K562 (cell line): ENCODE measurements around the gene STOX1. TPM values are rescaled to one million over a fixed set of nuclear protein-coding genes. Genes with fewer than 3 reads are reported as not detected.
"Not testable (repeated sequence)": the region's sequence is repeated elsewhere in the genome, so short reads cannot be mapped to it uniquely, and the experiment has no call there.

Source experiments
- ATAC-seq: fragments of 200-7000 bp; cut with Tn5 transposase; 3 replicates; pipeline ENCODE4 v1.9.1; 2020; ENCODE audit warnings: moderate library complexity
- BruUV-seq: library from RNA; stranded (reverse); fragments of 400-500 nt; replicated peaks from 2 replicates; lab custom pipeline; 2021; lab: Mats Ljungman, UMichigan
- CTCF ChIA-PET: fragments of 300-600 bp; formaldehyde crosslinking; extraction: SDS; loops from one replicate; lab custom pipeline; 2021; ENCODE audit warnings: low intra/inter-chr PET ratio; lab: Yijun Ruan, JAX
- POLR2A ChIA-PET: fragments of 300-600, 350-650 bp; sonication (Branson Sonifier 250); formaldehyde crosslinking; extraction: SDS; loops from one replicate; lab custom pipeline; 2021; ENCODE audit warnings: antibody characterized with exemption, inconsistent platforms; lab: Yijun Ruan, JAX
- DNase-seq, 4 experiments: peaks; one replicate each; pipeline versions ENCODE4 v3.0.0 to v3.0.0-alpha.2; 2011 to 2018; ENCODE audit warnings: low spot score in 3 of 4, mixed read lengths in 3 of 4; ENCODE audit errors: extremely low read depth in 1 of 4
- FAIRE-seq: peaks from 2 replicates; lab custom pipeline; 2011; peaks lifted over from hg19 to GRCh38; lab: Jason Lieb, UNC
- H2AFZ ChIP-seq: 2 replicates; pipeline ENCODE4 v1.6.0; 2011; ENCODE audit warnings: low read depth, low read length, control low read depth, inconsistent platforms
- H3K27ac ChIP-seq: fragments of 200-600 bp; 3 replicates; pipeline ENCODE4 v1.8.0; 2011; ENCODE audit warnings: low read depth, mild to moderate bottlenecking, control low read depth, inconsistent platforms, low read length, moderate library complexity, mixed read lengths; ENCODE audit errors: extremely low read depth
- H3K27me3 ChIP-seq, 2 experiments: fragments of 300-600 bp in 1 of 2; 2 replicates in 1 of 2; 3 replicates in 1 of 2; pipeline versions ENCODE4 v1.6.0 to v1.8.0; 2011; ENCODE audit warnings: inconsistent platforms in 2 of 2, low read length in 2 of 2, mild to moderate bottlenecking in 1 of 2, mixed read lengths in 1 of 2, moderate library complexity in 1 of 2; ENCODE audit not compliant: control insufficient read depth in 2 of 2, insufficient read depth in 2 of 2
- H3K36me3 ChIP-seq: fragments of 300-600 bp; 3 replicates; pipeline ENCODE4 v1.8.0; 2011; ENCODE audit warnings: mild to moderate bottlenecking, low read length, inconsistent platforms; ENCODE audit not compliant: control insufficient read depth, insufficient read depth
- H3K4me1 ChIP-seq, 2 experiments: fragments of 200-600 bp in 1 of 2; replicated peaks in 1 of 2; 2 replicates in 1 of 2; 3 replicates in 1 of 2; pipeline versions ENCODE4 v1.5.1 to v1.8.0; 2011; ENCODE audit warnings: inconsistent platforms in 2 of 2, low read length in 2 of 2, mild to moderate bottlenecking in 1 of 2, mixed read lengths in 1 of 2, moderate library complexity in 1 of 2; ENCODE audit not compliant: control insufficient read depth in 2 of 2, insufficient read depth in 2 of 2
- H3K4me2 ChIP-seq: 2 replicates; pipeline ENCODE4 v1.6.1; 2011; ENCODE audit warnings: low read length, control low read depth, inconsistent platforms, mixed read lengths; ENCODE audit not compliant: insufficient read depth
- H3K4me3 ChIP-seq: fragments of 200-600 bp; sonication (generic), shearing (Covaris generic); 2 replicates; pipeline ENCODE4 v1.5.1; 2016; ENCODE audit warnings: control low read depth, inconsistent platforms
- H3K79me2 ChIP-seq: fragments of 200-600 bp; 3 replicates; pipeline ENCODE4 v1.8.0; 2011; ENCODE audit warnings: low read length, inconsistent platforms; ENCODE audit not compliant: control insufficient read depth, insufficient read depth
- H3K9ac ChIP-seq, 2 experiments: 2 replicates each; pipeline versions ENCODE4 v1.6.0 to v1.6.1; 2011; ENCODE audit warnings: low read depth in 2 of 2, low read length in 2 of 2, control low read depth in 1 of 2, inconsistent platforms in 1 of 2, mild to moderate bottlenecking in 1 of 2, mixed read lengths in 1 of 2; ENCODE audit not compliant: insufficient read depth in 1 of 2
- H3K9me1 ChIP-seq: one replicate; pipeline ENCODE4 v1.6.0; 2011; ENCODE audit warnings: inconsistent platforms, mild to moderate bottlenecking, low read length, moderate library complexity; ENCODE audit not compliant: control insufficient read depth, insufficient read depth
- H3K9me3 ChIP-seq: replicated peaks from 2 replicates; pipeline ENCODE4 v1.5.1; 2011; ENCODE audit warnings: low read depth, low read length, inconsistent platforms; ENCODE audit not compliant: control insufficient read depth, insufficient read depth
- H4K20me1 ChIP-seq: replicated peaks from 2 replicates; pipeline ENCODE4 v1.6.1; 2011; ENCODE audit warnings: low read length, inconsistent platforms, mixed read lengths; ENCODE audit not compliant: control insufficient read depth, insufficient read depth
- ZFX ChIP-seq: sonication (generic); formaldehyde crosslinking; IDR thresholded peaks from 2 replicates; pipeline ENCODE4 v1.8.0; 2022; ENCODE audit warnings: mild to moderate bottlenecking, missing genetic modification reagents, moderate library complexity
- ZNF121 ChIP-seq: sonication (generic); formaldehyde crosslinking; conservative IDR thresholded peaks from 2 replicates; pipeline ENCODE4 v1.8.0; 2022; ENCODE audit warnings: missing genetic modification reagents
- WGBS: fragments of 100-300 bp; shearing (Covaris generic); methylation state at CpG from one replicate; pipeline ENCODE4 v1.1.6; 2016; ENCODE audit warnings: low coverage, mixed read lengths; ENCODE audit not compliant: insufficient coverage; ENCODE audit errors: missing lambda C conversion rate; 5-methylcytosine and 5-hydroxymethylcytosine counted together
- in situ Hi-C: fragments of 300-500 bp; cut with MboI; formaldehyde crosslinking; loops from 4 replicates; pipeline ENCODE4 v1.15.0; 2018; ENCODE audit warnings: inconsistent platforms, mixed read lengths
- intact Hi-C: fragments of 100-400 bp; cut with micrococcal nuclease; formaldehyde crosslinking; loops from 2 replicates; pipeline ENCODE4 v1.14.2; 2022
- polyA plus RNA-seq, 8 experiments: library from polyadenylated mRNA; depleted of rRNA in 4 of 8; stranded (reverse) in 5 of 8; unstranded in 3 of 8; fragments of >200 nt; fragmentation: Nextera tagmentation in 2 of 8; fragmentation: Illumina TruSeq in 1 of 8; extraction: Ambion mirVana in 2 of 8; extraction: Trizol in 1 of 8; gene quantifications; 2 replicates each; pipeline versions ENCODE4 v1.2.1 to v1.2.3, GENCODE V29; 2011 to 2014; ENCODE audit warnings: inconsistent platforms in 1 of 8, missing spikeins in 1 of 8
- total RNA-seq, 7 experiments: library from RNA; depleted of rRNA in 6 of 7; stranded (reverse); fragments of >200 nt in 6 of 7; fragmentation: Illumina TruSeq in 2 of 7; extraction: Trizol in 2 of 7; gene quantifications; 2 replicates each; pipeline versions ENCODE4 v1.2.1 to v1.2.3, GENCODE V29; 2011 to 2021; ENCODE audit warnings: low replicate concordance in 1 of 7

Gene STOX1
- total and polyA plus RNA-seq, 9 of the 15 experiments (the other 6 are each of a cell fraction or from before 2014, with no cell fraction given), result 0.09 to 0.87 (median 0.29) TPM

DNA sequence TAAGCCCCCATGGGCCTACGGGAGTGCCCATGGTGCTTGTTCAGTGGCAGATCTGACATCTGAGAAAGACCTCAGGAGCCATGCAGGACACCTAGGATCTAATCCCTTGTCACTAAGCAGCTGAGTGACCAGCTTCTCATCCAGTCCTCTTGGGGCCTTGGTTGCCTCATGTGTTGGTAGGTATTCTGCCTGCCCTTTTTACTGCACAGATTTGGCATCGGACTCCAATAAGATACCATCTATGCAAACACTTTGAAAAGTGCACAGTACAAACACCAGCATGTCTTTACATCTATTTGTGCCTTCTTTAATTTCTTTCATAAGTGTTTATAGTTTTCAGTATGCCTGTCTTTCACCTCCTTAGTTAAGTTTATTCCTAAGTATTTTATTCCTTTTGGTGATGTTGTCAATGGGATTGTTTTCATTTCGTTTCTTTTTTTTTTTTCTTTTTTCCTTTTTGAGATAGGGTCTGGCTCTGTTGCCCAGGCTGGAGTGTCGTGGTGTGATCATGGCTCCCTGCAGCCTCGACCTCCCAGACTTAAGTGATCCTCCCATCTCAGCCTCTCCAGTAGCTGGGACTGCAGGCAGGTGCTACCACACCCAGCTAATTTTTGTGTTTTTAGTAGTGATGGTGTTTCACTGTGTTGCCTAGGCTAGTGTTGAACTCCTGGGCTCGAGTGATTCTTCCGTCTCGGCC is 10.4 kb downstream of the STOX1 start:
- FAIRE-seq (no peak), DNase-seq (peak in 2 of 4 experiments; percentile 4 to 8), ATAC-seq (no peak)
- Histone ChIP-seq H2AFZ (no peak overlapping the region), H3K27ac (no peak overlapping the region), H3K79me2 (no peaks in the 10 kb centered on the region), H3K9me1 (no peaks in the 10 kb centered on the region), H3K27me3 (peaks cover 20 to 24% of the 10 kb centered on the region in 2 experiments), H3K9ac (no peak overlapping the region), H3K4me1 (no peaks in the 10 kb centered on the region), H3K9me3 (no peaks in the 10 kb centered on the region), H3K4me3 (no peak overlapping the region), H4K20me1 (no peaks in the 10 kb centered on the region), H3K36me3 (no peaks in the 10 kb centered on the region), H3K4me2 (no peak overlapping the region)
- WGBS, result 28% methylated on average over 8 of the region's 8 CpGs
- no peak for TF ChIP-seq ZFX (CRISPR knock-in tag)
- TF ChIP-seq ZNF121 (CRISPR knock-in tag), result peak; percentile 63
- intact Hi-C loops, result no loop called here
- ChIA-PET CTCF (no interaction called here), POLR2A (interaction anchor here (0.7 to 1.2 kb wide), 2 partner anchors 9 to 10 kb away, joined by 3 to 5 read pairs; no protein-coding TSS in a partner anchor)
- in situ Hi-C loops, result no loop called here
- BruUV-seq, result no TSS peak

DNA sequence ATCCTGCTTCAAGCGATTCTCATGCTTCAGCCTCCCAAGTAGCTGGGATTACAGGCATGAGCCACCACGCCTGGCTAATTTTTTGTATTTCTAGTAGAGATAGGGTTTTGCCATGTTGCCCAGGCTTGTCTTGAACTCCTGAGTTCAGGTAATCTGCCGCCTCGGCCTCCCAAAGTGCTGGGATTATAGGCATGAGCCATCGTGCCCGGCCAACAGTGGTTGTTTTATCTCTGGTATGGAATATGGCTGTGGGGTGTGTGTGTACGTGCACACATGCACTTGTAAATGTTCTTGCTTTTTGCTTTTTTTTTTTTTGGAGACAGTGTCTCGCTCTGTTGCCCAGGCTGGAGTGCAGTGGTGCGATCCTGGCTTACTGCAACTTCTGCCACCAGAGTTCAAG is 13.3 kb downstream of the STOX1 start:
- H3K9ac ChIP-seq, H3K9me3 ChIP-seq, H3K27me3 ChIP-seq, H3K36me3 ChIP-seq, DNase-seq, H3K4me1 ChIP-seq, intact Hi-C loops, H3K4me2 ChIP-seq, H3K27ac ChIP-seq, ATAC-seq, in situ Hi-C loops, H3K4me3 ChIP-seq, CTCF ChIA-PET, BruUV-seq, H3K79me2 ChIP-seq, H2AFZ ChIP-seq, H3K9me1 ChIP-seq, FAIRE-seq, H4K20me1 ChIP-seq: not testable (repeated sequence)
- POLR2A ChIA-PET, result interaction anchor here (0.8 to 2.1 kb wide), 4 partner anchors 8 to 474 kb away, joined by 3 to 10 read pairs (median 3); no protein-coding TSS in a partner anchor
- 43% methylated on average over 9 of the region's 9 CpGs for WGBS
